Measurements from ENCODE around the gene FSCN2. TPM values are rescaled to one million over a fixed set of nuclear protein-coding genes. Genes with fewer than 3 reads are reported as not detected.
A peak's percentile ranks its signal among the peaks of the same experiment; 100 is the strongest.

Gene FSCN2
- total RNA-seq: 1 to 10 TPM; 1.2 to 7.9 (median 5.2) TPM

GRCh38 chr17:81527591-81528383 is at the start of gene FSCN2:
FSCN2 (plus strand) TSS chr17:81528377; CDS start chr17:81528532, 155 bp downstream.
- H3K36me3 ChIP-seq: no peaks in the 10 kb centered on the region
- peaks cover 0 to 8% of the 10 kb centered on the region in 2 donors for H3K27me3 ChIP-seq
- no peak for TF ChIP-seq POLR2A (IDR thresholded peaks at IDR 0.05)
- TF ChIP-seq CTCF (IDR thresholded peaks at IDR 0.05): peak in 1 of 6 experiments; percentile 17
- no peak within 1 kb of the TSS for H3K27ac ChIP-seq
- DNase-seq: no peak
- H3K4me1 ChIP-seq: peaks cover 0 to 7% (median 0%) of the 10 kb centered on the region in 4 donors
- no peak within 1 kb of the TSS for H3K4me3 ChIP-seq
- H3K9me3 ChIP-seq: no peaks in the 10 kb centered on the region

- H3K4me3 ChIP-seq: no peak overlapping the region
- no peak for TF ChIP-seq CTCF (IDR thresholded peaks at IDR 0.05)
- no peak for TF ChIP-seq POLR2A (IDR thresholded peaks at IDR 0.05)
- H3K9me3 ChIP-seq: no peaks in the 10 kb centered on the region
- H3K36me3 ChIP-seq: no peaks in the 10 kb centered on the region
- no peak overlapping the region for H3K27ac ChIP-seq
- peaks cover 0 to 34% (median 15%) of the 10 kb centered on the region in 4 donors for H3K4me1 ChIP-seq
- DNase-seq: no peak
- no peaks in the 10 kb centered on the region for H3K27me3 ChIP-seq
These were observed 48.8 kb upstream of the FSCN2 start for GRCh38 chr17:81479175-81480071.

GRCh38 chr17:81480140-81481072 is 47.8 kb upstream of the FSCN2 start:
- TF ChIP-seq POLR2A (IDR thresholded peaks at IDR 0.05): no peak
- TF ChIP-seq CTCF (IDR thresholded peaks at IDR 0.05): no peak
- Histone ChIP-seq H3K4me1 (peaks cover 0 to 38% (median 20%) of the 10 kb centered on the region in 4 donors), H3K9me3 (no peaks in the 10 kb centered on the region), H3K27me3 (no peaks in the 10 kb centered on the region), H3K4me3 (peak overlapping the region in 2 of 4 donors; percentile 36 to 49), H3K36me3 (no peaks in the 10 kb centered on the region), H3K27ac (no peak overlapping the region)
- DNase-seq: no peak

- Histone ChIP-seq H3K27ac (peak overlapping the region in 1 of 4 donors; percentile 3), H3K27me3 (no peaks in the 10 kb centered on the region), H3K4me3 (peak overlapping the region; percentile 24 to 58 (median 42)), H3K4me1 (peaks cover 0 to 38% (median 20%) of the 10 kb centered on the region in 4 donors), H3K36me3 (no peaks in the 10 kb centered on the region), H3K9me3 (no peaks in the 10 kb centered on the region)
- TF ChIP-seq POLR2A (IDR thresholded peaks at IDR 0.05) (no peak), CTCF (IDR thresholded peaks at IDR 0.05) (no peak)
- peak; percentile 29 to 83 (median 78) for DNase-seq
These were observed 46.9 kb upstream of the FSCN2 start for GRCh38 chr17:81481073-81481799.

All from Peyer's patch (tissue), 4 donors.